Fibroblast of pulmonary artery (primary cell): ENCODE results near the gene SCP2.
A peak's percentile ranks its signal among the peaks of the same experiment; 100 is the strongest.

ENCODE experiments used
- DNase-seq: peaks from one replicate; pipeline ENCODE4 v3.0.0-alpha.2; 2010; ENCODE audit warnings: low read depth
- H3K4me3 ChIP-seq: replicated peaks from 2 replicates; pipeline ENCODE4 v1.5.1; 2011; ENCODE audit warnings: low read depth, mild to moderate bottlenecking, control low read depth, low read length, moderate library complexity
- TF ChIP-seq, protein P1 (sequence below): IDR thresholded peaks from 2 replicates; pipeline ENCODE4 v1.5.1; 2011; ENCODE audit warnings: mild to moderate bottlenecking, control low read depth, low read length, inconsistent platforms; ENCODE audit errors: missing control alignments

The SCP2 gene

DNA sequence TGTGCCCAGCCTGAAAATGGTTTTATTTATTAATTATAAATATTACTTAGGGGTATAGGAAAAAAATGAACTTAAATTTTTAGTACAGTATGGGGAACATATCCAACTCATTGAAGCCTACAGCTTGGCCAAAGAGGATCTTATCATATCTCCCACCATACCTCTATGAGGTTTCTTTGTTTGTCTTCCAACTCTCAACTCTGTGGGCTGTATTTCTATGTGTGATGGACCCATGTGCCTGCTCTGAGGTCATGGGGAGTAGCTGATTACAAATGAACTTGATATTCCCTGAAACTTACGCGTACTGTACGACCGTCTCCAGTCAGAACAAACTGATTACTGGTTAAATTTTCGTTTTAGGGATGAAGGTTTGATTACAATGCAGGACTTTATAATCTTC, 93.5 kb downstream of the SCP2 start:
- TF ChIP-seq, protein P1, sequence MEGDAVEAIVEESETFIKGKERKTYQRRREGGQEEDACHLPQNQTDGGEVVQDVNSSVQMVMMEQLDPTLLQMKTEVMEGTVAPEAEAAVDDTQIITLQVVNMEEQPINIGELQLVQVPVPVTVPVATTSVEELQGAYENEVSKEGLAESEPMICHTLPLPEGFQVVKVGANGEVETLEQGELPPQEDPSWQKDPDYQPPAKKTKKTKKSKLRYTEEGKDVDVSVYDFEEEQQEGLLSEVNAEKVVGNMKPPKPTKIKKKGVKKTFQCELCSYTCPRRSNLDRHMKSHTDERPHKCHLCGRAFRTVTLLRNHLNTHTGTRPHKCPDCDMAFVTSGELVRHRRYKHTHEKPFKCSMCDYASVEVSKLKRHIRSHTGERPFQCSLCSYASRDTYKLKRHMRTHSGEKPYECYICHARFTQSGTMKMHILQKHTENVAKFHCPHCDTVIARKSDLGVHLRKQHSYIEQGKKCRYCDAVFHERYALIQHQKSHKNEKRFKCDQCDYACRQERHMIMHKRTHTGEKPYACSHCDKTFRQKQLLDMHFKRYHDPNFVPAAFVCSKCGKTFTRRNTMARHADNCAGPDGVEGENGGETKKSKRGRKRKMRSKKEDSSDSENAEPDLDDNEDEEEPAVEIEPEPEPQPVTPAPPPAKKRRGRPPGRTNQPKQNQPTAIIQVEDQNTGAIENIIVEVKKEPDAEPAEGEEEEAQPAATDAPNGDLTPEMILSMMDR: no peak
- no peak for DNase-seq
- no peak overlapping the region for H3K4me3 ChIP-seq

GRCh38 chr1:53022179-53022578, 95.1 kb downstream of the SCP2 start:
- H3K4me3 ChIP-seq: no peak overlapping the region
- TF ChIP-seq, protein P1: peak; percentile 2
- DNase-seq: no peak

DNA sequence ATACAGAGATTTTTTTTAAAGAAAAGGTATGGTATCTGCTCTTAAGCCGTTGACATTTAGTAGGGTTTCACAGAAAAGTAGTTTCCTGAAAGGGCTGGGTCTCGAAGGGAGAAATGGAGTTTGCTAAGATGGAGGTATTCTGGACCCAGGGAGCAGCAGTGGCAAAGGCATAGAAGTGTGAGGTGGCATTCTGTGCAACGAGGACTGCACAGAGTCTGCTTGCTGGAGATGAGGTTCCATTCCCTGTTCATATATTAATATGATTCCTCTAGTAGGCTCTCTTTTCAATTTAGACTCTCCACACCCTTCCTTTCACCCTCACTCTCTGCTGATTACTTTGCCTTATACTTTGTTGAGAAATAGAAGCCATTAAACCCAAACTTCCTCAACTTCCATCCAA, 96.5 kb downstream of the SCP2 start:
- TF ChIP-seq, protein P1: no peak
- H3K4me3 ChIP-seq: no peak overlapping the region
- no peak for DNase-seq

DNA sequence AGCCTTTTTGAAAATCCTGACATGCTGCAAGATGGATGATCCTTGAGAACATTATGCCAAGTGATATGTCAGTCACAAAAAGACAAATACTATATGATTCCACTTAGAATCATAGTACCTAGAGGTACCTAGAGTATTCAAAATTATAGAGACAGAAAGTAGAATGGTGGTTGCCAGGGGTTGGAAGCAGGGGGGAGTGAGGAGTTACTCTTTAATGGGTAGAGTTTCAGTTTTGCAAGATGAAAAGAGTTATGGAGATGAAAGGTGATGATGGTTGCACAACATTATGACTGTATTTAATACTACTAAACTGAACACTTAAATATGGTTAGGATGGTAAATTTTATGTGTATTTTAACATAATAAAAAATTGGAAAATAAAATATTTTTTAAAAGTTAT, 97.0 kb downstream of the SCP2 start:
- no peak for DNase-seq
- TF ChIP-seq, protein P1: no peak
- no peak overlapping the region for H3K4me3 ChIP-seq

DNA sequence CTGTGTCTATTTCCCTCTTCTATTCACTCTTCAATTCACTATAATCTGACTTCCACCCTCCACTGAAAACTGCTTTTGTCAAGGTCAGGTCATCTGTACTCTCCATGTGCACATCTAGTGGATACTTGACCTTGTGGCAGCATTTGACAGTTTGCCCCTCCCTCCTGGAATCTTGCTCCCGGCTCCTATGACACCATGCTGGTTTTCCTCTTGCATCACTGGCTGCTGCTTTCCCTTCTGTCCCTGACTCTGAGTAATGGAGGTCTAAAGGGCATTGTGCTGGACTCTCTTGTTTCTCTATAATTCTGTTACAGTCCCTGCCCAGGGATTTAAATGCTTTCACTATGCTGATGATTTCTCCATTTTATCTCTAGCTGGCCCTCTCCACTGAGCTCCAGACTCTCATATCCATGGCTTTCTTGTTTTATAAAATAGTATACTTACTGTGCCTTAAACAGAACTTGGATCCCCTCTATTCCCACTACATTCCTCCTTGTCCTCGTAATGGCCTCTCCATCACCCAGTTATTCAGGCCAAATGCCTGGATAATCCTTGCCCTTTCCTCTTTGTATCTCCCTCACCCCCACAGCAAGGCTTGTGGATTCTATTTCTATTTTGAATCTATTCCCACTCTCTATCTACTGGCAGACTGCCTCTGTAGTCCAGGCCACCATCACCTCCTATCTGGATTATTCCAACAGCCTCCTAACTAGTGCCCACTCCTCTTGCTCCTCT, 98.1 kb downstream of the SCP2 start:
- DNase-seq: peak; percentile 81
- H3K4me3 ChIP-seq: no peak overlapping the region
- TF ChIP-seq, protein P1: no peak

GRCh38 chr1:53025769-53026112, 98.7 kb downstream of the SCP2 start:
- TF ChIP-seq, protein P1: no peak
- no peak for DNase-seq
- no peak overlapping the region for H3K4me3 ChIP-seq

- H3K4me3 ChIP-seq: no peak overlapping the region
- DNase-seq: no peak
- TF ChIP-seq, protein P1: no peak
These were observed 99.2 kb downstream of the SCP2 start for GRCh38 chr1:53026254-53026653.
